NCI-H2029 (cell line): ENCODE results near the gene ESPL1.
A peak's percentile ranks its signal among the peaks of the same experiment; 100 is the strongest.
"Not testable (repeated sequence)": the region's sequence is repeated elsewhere in the genome, so short reads cannot be mapped to it uniquely, and the experiment has no call there.

Source experiments
- DNase-seq: peaks from one replicate; lab custom pipeline; 2025; lab: John Stamatoyannopoulos, UW

The ESPL1 gene

DNA sequence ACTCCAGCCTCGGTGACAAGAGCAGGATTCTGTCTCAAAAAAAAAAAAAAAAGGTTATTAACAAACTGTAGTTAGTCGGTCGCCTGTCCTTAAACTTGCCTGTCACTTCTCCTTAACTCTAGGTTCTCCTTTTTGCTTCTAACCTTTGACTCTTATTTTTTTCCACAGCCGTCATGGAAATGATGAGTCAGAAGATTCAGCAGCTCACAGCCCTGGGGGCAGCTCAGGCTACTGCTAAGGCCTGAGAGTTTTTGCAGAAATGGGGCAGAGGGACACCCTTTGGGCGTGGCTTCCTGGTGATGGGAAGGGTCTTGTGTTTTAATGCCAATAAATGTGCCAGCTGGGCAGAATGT is 31.0 kb downstream of the ESPL1 start:
- DNase-seq = no peak

DNA sequence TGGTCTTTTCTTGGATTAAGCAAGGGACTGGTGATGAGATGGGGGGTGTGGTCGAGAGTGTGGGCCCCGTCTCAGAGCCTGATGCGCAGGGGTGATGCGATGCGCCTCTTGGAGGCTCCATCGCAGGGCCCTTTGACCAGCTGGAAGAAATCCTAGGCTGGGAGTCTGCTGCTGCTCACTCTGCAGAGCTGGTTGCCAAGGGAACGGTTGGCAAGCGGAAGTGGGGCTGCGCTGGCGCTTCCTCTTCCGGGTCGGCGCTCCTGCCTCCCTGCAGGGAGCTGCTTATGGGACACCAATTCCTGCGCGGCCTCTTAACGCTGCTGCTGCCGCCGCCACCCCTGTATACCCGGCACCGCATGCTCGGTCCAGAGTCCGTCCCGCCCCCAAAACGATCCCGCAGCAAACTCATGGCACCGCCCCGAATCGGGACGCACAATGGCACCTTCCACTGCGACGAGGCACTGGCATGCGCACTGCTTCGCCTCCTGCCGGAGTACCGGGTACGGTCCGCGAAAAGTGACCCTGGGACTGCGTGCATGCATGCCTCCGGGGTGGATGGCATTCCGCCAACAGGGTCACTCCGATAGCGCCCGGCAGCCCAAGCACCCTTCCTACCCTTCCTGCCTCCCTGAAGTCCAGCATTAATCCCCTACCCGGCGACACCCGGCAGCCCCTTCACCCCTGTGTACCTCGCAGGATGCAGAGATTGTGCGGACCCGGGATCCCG is 31.5 kb downstream of the ESPL1 start, which contains the start of gene MYG1:
Gene MYG1 (plus strand): TSS at position 242 of the 727 bp plus-strand sequence. CDS start 43 bp downstream, at position 285.
- DNase-seq = peak; percentile 94

DNA sequence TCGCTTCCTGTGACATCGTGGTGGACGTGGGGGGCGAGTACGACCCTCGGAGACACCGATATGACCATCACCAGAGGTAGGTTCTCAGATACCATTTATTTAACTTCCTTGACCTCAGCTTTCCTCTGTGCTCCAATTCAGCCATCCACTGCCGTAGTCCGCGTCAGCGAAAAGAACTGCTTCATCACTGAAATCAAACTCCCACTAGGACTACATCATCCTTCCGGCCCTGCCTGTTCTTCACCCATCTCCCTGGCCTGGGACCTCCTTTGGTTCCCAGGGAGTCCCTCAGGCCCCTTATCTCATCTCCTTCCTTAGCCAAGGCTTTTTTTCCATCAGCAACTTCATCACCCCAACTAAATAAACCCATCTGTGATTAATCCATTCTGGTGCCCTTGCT is 32.1 kb downstream of the ESPL1 start:
- no peak for DNase-seq

GRCh38 chr12:53302903-53303302 is 34.8 kb downstream of the ESPL1 start:
- DNase-seq = no peak

DNA sequence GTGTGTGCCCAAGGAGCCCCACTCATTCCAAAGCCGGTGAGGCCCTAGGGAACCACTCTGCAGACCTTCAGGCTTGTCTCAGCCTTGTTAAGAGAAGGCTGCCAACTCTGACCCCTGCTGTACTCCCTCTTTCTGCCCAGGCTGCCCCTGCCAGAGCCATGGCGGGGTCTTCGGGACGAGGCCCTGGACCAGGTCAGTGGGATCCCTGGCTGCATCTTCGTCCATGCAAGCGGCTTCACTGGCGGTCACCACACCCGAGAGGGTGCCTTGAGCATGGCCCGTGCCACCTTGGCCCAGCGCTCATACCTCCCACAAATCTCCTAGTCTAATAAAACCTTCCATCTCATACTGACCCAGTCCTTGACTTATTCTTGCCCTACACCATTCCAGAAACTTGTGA is 38.7 kb downstream of the ESPL1 start:
- DNase-seq = no peak

DNA sequence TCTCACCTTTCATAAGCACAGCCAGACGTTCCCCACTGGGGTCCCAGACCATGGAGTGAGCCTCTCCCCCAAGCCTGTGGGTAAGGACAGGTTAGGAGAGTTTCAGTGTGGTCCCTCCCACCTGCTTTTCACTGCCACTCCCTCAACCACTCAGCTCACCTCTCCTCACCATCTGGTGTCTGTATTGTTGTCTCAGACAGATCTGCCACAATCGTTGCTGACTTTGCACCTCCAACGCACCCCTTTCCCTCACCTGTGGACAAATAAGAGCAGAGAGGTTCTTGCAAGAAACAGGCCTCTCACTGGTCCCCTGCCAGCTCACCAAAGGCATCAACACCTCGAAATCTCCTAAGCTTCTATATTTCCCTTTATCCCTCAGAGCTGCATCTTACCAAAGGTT is 40.2 kb downstream of the ESPL1 start:
- DNase-seq = no peak

GRCh38 chr12:53313996-53314395 is 45.9 kb downstream of the ESPL1 start:
- no peak for DNase-seq

- DNase-seq = no peak
Measured at GRCh38 chr12:53320352-53321195, 52.5 kb downstream of the ESPL1 start.

- DNase-seq = no peak
Measured at GRCh38 chr12:53324113-53324778, 56.1 kb downstream of the ESPL1 start.

DNA sequence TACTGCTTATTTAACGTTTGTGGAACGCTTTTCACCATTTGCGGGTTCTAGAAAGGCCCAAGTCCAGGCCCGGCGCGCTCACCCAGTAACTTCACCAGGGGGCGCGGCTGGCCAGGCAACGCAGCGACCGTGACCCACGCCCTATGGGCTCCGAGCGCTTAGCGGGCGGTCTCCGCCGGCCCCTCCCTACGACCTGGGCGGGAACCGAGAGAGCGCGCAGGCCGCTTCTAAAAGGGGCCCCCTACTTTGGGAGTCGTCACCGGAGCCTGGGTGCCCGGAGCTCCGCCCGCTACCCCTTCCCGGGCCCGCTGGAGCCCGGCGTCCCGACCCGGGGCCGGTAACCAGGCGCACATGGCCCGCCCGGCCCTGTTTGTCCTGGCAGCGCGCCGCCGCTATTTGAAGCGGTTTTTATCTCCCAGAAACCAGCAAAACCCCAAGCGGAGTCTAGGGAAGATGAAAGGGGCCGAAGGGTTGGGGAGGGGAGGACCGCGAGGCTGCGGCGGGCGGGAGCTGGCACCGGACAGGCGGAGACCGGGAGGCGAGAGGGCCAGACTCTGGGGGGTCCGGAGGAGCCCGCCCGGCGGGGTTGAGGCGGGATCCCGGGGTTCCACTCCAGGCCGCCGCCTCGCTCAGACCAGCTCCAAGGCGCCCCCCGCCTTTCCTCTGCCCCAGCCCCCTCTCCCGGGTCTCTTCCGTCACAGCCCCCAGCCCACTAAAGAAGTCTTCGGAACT is 56.8 kb downstream of the ESPL1 start:
- DNase-seq = peak; percentile 70

GRCh38 chr12:53325511-53326061 is 57.5 kb downstream of the ESPL1 start:
- no peak for DNase-seq

DNA sequence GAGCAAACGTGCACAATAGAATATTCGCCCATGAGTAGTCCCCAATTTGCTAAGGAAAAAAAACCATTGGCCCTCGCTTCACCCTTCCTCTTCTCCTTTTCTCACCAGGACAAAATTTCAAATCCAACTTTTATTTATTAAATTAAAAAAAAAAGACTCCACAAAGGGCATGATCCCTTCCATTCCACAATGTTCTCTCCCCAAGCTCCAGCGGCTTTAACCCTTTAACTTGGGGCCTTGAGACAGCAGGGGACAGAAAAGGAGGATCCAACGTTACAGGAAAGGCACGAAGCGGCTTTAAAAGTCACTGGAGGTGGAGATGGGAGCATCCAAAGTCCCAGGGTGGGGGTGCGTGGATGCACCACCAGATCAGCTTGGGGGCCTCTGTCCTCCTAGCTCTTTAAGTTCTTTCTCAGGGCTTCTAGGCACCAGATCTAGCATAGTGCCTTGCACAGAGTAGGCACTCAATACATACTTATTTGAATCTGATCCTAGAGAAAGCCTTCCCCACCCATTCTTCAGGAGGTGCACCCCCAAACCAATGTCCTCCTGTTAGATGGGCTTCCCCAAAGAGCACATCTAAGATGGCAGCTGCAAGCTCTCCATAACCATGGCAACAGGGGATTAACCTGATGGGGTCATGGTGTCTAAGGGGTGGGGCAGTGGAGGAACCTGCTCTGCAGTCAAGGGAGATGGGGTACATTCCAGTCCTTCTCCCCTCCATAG is 58.5 kb downstream of the ESPL1 start:
- DNase-seq = no peak

- no peak for DNase-seq
Measured at GRCh38 chr12:53327435-53328042, 59.4 kb downstream of the ESPL1 start.

- DNase-seq = no peak
Measured at GRCh38 chr12:53328043-53328435, 59.9 kb downstream of the ESPL1 start.

GRCh38 chr12:53330671-53331070 is 62.6 kb downstream of the ESPL1 start:
- DNase-seq = no peak

- not testable (repeated sequence) for DNase-seq
Measured at GRCh38 chr12:53332339-53332738, 64.2 kb downstream of the ESPL1 start.

DNA sequence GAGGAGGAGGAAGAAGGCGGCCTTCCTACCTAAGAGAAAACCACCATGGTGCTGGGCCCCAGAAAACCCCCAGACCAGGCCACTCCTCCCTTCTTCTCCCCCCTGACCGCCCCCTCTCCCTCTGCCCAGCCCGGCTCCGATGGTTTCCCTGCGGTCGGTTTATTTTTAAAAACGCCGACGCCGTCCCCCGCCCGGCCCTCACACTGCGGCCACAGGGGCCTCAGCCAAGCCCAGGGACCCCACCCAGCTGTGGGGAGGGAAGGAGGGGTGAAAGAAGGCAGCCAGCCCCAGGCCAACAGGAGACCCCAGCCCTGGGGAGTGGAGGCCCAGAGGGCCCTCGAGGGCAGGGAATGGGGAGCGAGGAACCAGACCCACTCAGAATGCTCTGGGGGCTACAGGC is 64.6 kb downstream of the ESPL1 start:
- DNase-seq = no peak

DNA sequence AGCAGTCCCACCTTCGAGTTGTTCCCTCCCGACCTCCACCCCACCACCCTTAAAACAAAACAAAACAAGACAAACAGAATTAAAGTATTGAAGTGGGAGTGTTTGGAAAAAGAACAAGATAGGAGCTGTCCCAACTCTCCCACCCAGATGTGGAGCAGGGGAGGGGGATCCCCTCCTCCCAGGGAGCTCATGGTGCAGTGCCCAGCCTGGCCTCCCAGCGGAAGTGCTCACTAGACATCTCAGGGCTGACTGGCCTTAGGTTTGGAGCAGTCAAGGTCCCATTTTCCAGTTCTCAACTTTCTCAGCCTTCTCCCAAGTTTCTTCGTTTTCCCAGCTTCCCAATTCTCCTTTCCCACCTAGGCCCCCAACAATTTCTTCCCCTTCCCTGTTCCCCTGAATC is 65.2 kb downstream of the ESPL1 start:
- no peak for DNase-seq

- DNase-seq = no peak
Measured at GRCh38 chr12:53333845-53334244, 65.7 kb downstream of the ESPL1 start.

- DNase-seq = no peak
Measured at GRCh38 chr12:53334822-53335221, 66.7 kb downstream of the ESPL1 start.
